ENCODE data around the gene JMJD8.

DNA sequence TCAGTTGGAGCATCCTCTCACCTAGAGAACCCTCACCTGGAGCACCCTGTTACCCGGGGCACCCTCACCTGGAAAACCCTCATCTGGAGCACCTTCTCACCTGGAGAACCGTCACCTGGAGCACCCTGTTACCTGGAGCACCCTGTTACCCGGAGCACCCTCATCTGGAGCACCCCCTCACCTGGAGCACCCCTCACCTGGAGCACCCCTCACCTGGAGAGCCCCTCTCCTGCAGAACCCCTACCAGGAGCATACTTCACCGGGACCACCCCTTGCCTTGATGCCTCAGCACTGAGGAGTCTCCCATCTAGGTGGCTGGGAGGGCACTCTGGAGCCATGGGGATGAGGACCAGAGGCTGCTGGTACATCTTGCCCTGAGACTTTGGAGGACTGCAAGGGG is 24.8 kb upstream of the JMJD8 start:
- TF ChIP-seq, protein P1, sequence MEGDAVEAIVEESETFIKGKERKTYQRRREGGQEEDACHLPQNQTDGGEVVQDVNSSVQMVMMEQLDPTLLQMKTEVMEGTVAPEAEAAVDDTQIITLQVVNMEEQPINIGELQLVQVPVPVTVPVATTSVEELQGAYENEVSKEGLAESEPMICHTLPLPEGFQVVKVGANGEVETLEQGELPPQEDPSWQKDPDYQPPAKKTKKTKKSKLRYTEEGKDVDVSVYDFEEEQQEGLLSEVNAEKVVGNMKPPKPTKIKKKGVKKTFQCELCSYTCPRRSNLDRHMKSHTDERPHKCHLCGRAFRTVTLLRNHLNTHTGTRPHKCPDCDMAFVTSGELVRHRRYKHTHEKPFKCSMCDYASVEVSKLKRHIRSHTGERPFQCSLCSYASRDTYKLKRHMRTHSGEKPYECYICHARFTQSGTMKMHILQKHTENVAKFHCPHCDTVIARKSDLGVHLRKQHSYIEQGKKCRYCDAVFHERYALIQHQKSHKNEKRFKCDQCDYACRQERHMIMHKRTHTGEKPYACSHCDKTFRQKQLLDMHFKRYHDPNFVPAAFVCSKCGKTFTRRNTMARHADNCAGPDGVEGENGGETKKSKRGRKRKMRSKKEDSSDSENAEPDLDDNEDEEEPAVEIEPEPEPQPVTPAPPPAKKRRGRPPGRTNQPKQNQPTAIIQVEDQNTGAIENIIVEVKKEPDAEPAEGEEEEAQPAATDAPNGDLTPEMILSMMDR (conservative IDR thresholded peaks at IDR 0.05; ENCODE audit: low read length), result no peak
- TF ChIP-seq EZH2phosphoT487 (IDR thresholded peaks at IDR 0.05; ENCODE audit: borderline replicate concordance, low read depth, low read length), result no peak
